Measurements from ENCODE around the gene DDX10.

DDX10 gene

GRCh38 chr11:108916935-108917334, 252.1 kb downstream of the DDX10 start:
- no peaks in the 10 kb centered on the region for H4K20me1 ChIP-seq (ENCODE audit: insufficient read depth)
- no peak overlapping the region for H3K4me2 ChIP-seq
- no peaks in the 10 kb centered on the region for H3K4me1 ChIP-seq (ENCODE audit: low read depth, poor library complexity, severe bottlenecking)
- H3K27me3 ChIP-seq (ENCODE audit: insufficient read depth, low read depth), result no peaks in the 10 kb centered on the region
- H3K9ac ChIP-seq, result no peak overlapping the region
- TF ChIP-seq, protein P1, sequence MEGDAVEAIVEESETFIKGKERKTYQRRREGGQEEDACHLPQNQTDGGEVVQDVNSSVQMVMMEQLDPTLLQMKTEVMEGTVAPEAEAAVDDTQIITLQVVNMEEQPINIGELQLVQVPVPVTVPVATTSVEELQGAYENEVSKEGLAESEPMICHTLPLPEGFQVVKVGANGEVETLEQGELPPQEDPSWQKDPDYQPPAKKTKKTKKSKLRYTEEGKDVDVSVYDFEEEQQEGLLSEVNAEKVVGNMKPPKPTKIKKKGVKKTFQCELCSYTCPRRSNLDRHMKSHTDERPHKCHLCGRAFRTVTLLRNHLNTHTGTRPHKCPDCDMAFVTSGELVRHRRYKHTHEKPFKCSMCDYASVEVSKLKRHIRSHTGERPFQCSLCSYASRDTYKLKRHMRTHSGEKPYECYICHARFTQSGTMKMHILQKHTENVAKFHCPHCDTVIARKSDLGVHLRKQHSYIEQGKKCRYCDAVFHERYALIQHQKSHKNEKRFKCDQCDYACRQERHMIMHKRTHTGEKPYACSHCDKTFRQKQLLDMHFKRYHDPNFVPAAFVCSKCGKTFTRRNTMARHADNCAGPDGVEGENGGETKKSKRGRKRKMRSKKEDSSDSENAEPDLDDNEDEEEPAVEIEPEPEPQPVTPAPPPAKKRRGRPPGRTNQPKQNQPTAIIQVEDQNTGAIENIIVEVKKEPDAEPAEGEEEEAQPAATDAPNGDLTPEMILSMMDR (conservative IDR thresholded peaks at IDR 0.05; ENCODE audit: low read depth, low read length), result no peak
- no peak overlapping the region for H2AFZ ChIP-seq (ENCODE audit: low read depth)
- H3K27ac ChIP-seq, result no peak overlapping the region
- no peaks in the 10 kb centered on the region for H3K36me3 ChIP-seq (ENCODE audit: insufficient read depth)
- no peak overlapping the region for H3K4me3 ChIP-seq (IDR thresholded peaks at IDR 0.05; ENCODE audit: insufficient read depth, low read depth, low read length)
- H3K79me2 ChIP-seq (ENCODE audit: insufficient read depth, low read depth), result no peaks in the 10 kb centered on the region

GRCh38 chr11:108921211-108921610, 256.3 kb downstream of the DDX10 start:
- Histone ChIP-seq H4K20me1 (ENCODE audit: insufficient read depth) (no peaks in the 10 kb centered on the region), H3K27me3 (ENCODE audit: insufficient read depth, low read depth) (no peaks in the 10 kb centered on the region), H2AFZ (ENCODE audit: low read depth) (no peak overlapping the region), H3K36me3 (ENCODE audit: insufficient read depth) (no peaks in the 10 kb centered on the region), H3K4me3 (IDR thresholded peaks at IDR 0.05; ENCODE audit: insufficient read depth, low read depth, low read length) (no peak overlapping the region), H3K4me1 (ENCODE audit: low read depth, poor library complexity, severe bottlenecking) (no peaks in the 10 kb centered on the region), H3K4me2 (no peak overlapping the region), H3K79me2 (ENCODE audit: insufficient read depth, low read depth) (no peaks in the 10 kb centered on the region), H3K9ac (no peak overlapping the region), H3K27ac (no peak overlapping the region)
- TF ChIP-seq, protein P1 (conservative IDR thresholded peaks at IDR 0.05; ENCODE audit: low read depth, low read length), result no peak

DNA sequence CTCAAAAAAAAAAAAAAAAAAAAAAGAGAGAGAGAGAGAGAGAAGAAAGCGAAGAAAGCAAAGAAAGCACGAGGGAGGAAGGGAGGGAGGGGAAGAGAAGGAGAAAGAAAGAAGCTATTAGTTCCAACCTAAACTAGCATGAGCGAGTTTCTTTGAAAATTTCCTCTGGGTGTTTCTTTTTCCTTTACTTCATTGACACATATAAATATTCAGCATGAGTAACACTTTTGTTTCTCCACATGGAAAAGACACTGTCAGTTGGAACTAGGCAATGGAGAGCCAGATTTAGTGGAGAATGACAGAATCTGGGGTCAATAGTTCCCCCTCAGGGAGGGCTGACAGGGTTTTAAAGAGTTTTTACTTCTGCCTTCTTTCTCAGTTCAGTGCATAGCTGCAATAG, 257.4 kb downstream of the DDX10 start:
- H3K79me2 ChIP-seq (ENCODE audit: insufficient read depth, low read depth), result no peaks in the 10 kb centered on the region
- H3K4me3 ChIP-seq (IDR thresholded peaks at IDR 0.05; ENCODE audit: insufficient read depth, low read depth, low read length), result no peak overlapping the region
- H3K27me3 ChIP-seq (ENCODE audit: insufficient read depth, low read depth), result no peaks in the 10 kb centered on the region
- H2AFZ ChIP-seq (ENCODE audit: low read depth), result no peak overlapping the region
- no peaks in the 10 kb centered on the region for H3K4me1 ChIP-seq (ENCODE audit: low read depth, poor library complexity, severe bottlenecking)
- TF ChIP-seq, protein P1 (conservative IDR thresholded peaks at IDR 0.05; ENCODE audit: low read depth, low read length), result no peak
- H4K20me1 ChIP-seq (ENCODE audit: insufficient read depth), result no peaks in the 10 kb centered on the region
- no peak overlapping the region for H3K9ac ChIP-seq
- no peaks in the 10 kb centered on the region for H3K36me3 ChIP-seq (ENCODE audit: insufficient read depth)
- no peak overlapping the region for H3K4me2 ChIP-seq
- no peak overlapping the region for H3K27ac ChIP-seq

DNA sequence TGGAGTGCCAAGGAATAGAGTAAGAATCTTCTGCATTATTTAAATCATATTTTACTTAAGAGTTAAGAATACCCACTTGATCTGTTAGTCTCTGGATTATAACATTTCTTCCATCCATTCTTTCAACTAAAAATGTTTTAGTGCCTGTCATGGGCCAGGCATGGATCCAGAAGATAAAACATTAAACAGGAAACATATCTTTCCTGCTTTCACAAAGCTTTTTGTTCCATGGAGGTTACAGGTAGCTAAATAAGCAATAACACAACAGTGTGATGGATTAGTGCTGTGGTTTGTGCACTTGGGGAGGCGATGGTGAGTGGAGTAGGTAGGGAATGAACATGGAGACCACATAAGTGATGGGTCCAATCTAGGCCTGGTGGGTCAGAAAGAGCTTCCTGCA, 258.5 kb downstream of the DDX10 start:
- no peak overlapping the region for H3K27ac ChIP-seq
- no peak overlapping the region for H3K4me3 ChIP-seq (IDR thresholded peaks at IDR 0.05; ENCODE audit: insufficient read depth, low read depth, low read length)
- TF ChIP-seq, protein P1 (conservative IDR thresholded peaks at IDR 0.05; ENCODE audit: low read depth, low read length), result no peak
- H3K79me2 ChIP-seq (ENCODE audit: insufficient read depth, low read depth), result no peaks in the 10 kb centered on the region
- no peaks in the 10 kb centered on the region for H3K27me3 ChIP-seq (ENCODE audit: insufficient read depth, low read depth)
- no peak overlapping the region for H3K9ac ChIP-seq
- H3K36me3 ChIP-seq (ENCODE audit: insufficient read depth), result no peaks in the 10 kb centered on the region
- no peak overlapping the region for H2AFZ ChIP-seq (ENCODE audit: low read depth)
- no peaks in the 10 kb centered on the region for H3K4me1 ChIP-seq (ENCODE audit: low read depth, poor library complexity, severe bottlenecking)
- no peaks in the 10 kb centered on the region for H4K20me1 ChIP-seq (ENCODE audit: insufficient read depth)
- H3K4me2 ChIP-seq, result no peak overlapping the region
